GM18907 (cell line): Measurements from ENCODE around the gene MECP2.
"Not testable (repeated sequence)": the region's sequence is repeated elsewhere in the genome, so short reads cannot be mapped to it uniquely, and the experiment has no call there.

Source experiments
- ATAC-seq: cut with Tn5 transposase; IDR thresholded peaks from one replicate; pipeline ENCODE4 v1.9.1; 2021; ENCODE audit warnings: mild to moderate bottlenecking, moderate library complexity; ENCODE audit not compliant: unreplicated experiment

MECP2 gene

GRCh38 chrX:154000051-154000450 lies 97.5 kb downstream of the MECP2 start:
- no peak for ATAC-seq

- ATAC-seq = no peak
Measured at GRCh38 chrX:153999359-154000037, 98.0 kb downstream of the MECP2 start.

- no peak for ATAC-seq
Measured at GRCh38 chrX:153995504-153995903, 102.0 kb downstream of the MECP2 start.

DNA sequence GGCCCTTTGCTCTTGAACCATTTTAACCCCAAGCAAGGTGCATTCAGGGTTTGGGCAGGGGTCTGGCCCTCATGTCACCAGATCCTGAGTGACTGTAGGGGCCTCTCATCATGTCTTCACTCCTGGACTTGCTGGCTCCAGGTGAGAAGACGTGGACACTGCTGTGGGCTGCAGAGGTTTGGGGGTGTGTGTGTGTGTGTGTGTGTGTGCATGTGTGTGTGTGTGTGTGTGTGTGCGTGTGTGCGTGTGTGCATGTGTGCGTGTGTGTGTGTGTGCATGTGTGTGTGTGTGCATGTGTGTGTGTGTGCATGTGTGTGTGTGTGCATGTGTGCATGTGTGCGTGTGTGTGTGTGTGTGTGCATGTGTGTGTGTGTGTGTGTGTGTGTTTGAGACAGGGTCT lies 103.1 kb downstream of the MECP2 start:
- not testable (repeated sequence) for ATAC-seq

GRCh38 chrX:153993978-153994377 lies 103.5 kb downstream of the MECP2 start:
- ATAC-seq = no peak

- no peak for ATAC-seq
Measured at GRCh38 chrX:153993079-153993478, 104.4 kb downstream of the MECP2 start.

GRCh38 chrX:153992180-153992579 lies 105.3 kb downstream of the MECP2 start:
- ATAC-seq = no peak

DNA sequence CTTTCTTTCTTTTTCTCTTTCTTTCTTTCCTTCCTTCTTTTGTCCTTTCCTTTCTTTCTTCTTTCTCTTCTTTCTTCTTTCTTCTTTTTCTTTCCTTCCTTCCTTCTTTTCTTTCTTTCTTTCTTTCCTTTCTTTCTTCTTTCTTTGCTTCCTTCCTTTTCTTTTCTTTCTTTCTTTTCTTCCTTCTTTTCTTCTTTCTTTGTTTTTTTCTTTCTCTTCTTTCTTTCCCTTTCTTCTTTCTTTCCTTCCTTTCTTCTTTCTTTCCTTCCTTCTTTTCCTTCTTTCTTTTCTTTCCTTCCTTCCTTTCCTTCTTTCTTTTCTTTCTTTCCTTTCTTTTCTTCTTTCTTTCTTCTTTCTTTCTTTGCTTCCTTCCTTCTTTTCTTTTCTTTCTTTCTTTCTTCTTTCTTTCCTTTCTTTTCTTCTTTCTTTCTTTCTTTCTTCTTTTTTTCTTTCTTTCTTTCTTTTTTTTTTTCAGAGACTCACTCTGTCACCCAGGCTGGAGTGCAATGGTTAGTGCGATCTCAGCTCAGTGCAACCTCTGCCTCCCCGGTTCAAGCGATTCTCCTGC lies 106.4 kb downstream of the MECP2 start:
- no peak for ATAC-seq

DNA sequence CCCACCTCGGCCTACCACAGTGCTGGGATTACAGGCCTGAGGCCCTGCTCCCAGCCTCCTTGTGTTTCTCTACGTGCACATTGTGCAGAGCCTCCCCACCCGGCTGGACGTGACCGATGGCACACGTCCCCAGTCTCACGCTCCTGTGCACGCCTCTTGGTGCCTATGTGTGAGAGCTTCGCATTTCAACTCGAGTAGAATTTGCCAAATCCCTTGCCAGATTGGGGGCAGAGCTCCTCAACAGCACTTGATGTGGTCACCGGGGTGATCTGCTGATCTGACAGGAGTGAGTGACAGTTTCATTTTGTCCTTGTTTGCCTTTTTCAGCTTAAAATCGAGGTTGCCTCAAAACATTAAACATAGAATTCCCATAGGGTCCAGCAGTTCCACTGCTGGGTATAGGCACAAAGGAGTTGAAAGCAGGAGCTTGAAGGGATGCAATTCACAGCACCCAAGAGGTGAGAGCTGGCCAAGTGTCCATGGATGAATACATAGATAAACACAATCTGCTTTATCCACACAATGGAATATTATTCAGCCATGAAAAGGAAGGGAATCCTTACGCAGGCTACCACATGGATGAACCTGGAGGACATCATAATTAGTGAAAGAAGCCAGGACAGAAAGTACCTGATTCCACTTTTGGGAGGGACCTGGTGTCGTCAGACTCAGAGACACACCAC lies 107.4 kb downstream of the MECP2 start:
- no peak for ATAC-seq

- ATAC-seq = no peak
Measured at GRCh38 chrX:153988493-153988892, 109.0 kb downstream of the MECP2 start.

DNA sequence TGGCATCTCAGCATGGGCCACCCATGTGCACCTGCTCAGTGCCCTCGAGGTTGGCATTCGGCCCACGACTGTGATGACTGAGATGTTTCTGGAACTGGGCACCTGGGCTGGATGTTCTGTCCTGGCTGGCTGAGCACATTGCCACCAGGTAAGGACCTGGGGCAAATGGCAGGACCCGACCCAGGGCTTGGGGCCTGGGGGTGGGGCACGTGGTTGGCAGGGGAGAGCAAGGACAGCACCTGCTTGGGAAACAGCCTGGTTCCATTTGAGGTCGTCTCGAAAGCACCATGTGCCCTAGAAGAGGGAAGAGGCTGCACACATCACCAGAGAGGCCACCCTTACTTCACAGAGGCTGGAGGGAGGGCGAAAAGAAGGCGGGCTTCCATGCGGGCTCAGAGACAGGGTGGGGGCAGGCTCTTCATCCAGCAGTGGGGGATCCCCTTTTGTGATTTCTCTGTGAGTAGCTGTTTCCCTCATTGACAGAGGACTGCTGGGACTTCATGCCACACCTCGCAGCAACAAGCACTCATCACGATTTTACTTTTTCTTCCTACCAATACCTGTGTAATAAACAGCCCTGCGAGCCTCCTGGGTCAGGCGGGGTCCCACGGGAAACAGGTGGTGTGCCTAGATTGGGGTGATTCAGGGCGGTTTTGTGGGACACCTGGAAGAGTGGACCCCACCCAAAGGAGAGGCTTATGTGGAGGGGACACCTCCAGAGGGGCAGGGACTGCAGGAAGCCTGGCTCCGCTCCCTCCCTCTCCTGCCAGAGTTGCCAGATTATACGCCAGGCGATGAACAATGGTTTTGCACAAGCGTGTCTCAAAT lies 113.0 kb downstream of the MECP2 start:
- no peak for ATAC-seq

GRCh38 chrX:153983321-153983801 lies 114.2 kb downstream of the MECP2 start:
- no peak for ATAC-seq

GRCh38 chrX:153981771-153982533 lies 115.6 kb downstream of the MECP2 start:
- ATAC-seq = no peak

GRCh38 chrX:153981231-153981630 lies 116.3 kb downstream of the MECP2 start:
- ATAC-seq = no peak

- not testable (repeated sequence) for ATAC-seq
Measured at GRCh38 chrX:153980394-153980793, 117.1 kb downstream of the MECP2 start.

DNA sequence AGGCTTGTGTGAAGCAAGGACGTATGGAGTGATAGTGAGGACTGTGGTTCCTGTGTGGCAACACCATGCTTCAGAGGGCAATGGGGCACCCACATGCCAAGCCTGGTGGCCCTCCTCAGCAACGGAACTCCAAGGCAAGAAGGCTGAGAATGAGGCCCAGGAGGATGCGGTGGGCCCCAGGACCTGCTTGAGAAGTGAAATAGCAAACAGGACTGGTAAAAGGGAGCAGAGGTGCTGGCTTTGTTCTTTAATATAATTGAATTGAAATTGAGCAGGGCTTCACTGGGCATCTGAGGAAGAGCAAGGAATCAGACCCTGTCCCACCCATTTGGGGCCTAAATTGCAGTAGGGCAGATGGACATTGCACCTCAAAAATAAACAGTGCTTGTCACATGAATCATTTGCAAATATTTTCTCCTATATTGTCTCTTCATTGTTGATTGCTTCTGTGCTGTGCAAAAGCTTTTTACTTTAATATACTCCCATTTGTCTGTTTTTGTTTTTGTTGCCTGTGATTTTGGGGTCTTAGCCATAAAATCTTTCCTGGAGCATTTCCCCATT lies 122.7 kb downstream of the MECP2 start:
- ATAC-seq = no peak

DNA sequence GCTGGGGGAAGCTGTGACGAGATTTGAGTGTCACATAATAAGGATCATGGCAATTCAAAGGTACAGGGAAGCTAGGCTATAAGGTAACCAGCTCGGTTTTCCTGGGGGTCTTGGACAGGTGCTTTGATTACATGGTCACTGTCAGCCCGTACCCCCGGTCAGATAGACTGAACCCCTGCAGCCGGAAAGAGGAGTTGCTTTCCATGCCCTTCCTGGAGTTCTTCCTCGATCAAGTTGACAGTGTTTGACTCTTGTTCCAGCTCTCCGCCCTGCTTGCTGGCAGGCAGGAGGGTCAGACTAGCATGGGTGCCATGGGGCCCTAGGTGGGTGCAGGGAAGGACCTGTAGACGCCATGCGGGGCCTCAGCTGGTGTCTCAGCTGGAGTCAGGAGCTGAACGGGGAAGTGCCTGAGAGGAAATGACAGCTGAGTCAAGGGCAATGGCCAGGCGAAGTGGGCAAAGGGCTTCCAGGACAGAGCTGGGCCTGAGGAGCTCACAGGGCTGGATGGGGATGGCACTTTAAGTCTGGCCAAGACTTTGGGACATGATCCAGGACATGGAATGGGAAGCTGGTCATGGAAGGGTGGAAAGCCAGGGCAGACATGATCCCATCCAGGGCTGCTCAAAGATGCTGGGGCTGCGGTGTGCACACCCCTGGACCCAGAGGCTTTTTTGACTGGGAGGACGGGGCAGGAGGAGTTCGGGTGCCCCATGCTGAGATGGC lies 123.4 kb downstream of the MECP2 start:
- ATAC-seq = no peak

DNA sequence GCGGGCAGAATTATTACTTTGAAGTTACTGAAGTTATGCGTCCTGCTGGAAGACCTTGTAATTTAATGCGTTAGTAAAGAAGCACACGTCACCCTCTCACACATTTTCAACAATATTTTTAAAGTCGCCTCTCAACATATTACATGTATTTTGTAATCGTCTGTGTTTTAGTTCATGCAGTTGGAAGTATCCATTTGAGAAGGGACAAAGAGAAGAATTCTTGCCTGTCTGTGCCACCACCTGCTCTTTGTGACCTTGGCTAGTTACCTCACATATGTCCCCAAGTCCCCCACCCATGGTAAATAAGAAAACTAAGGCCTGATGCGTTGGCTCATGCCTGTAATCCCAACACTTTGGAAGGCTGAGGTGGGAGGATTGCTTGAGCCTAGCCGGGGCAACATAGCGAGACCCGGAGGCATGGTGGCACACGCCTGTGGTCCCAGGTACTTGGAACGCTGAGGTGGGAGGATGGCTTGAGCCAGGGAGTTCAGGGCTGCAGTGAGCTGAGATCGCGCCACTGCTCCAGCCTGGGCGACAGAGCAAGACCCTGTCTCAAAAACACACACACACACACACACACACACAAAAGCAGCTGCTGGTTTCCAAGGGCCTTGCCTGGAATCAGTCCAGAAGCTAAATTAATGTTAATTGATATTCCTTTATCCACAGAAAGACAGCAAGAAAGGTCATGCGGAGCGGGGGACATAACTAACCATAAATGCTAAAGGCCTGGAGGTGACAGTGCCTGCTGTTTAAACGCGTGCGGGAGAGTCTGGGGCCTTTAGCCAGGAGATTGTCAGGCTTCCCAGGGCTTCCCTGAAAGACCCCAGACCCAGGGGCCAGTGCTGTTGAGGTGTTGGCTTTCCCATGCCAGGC lies 124.2 kb downstream of the MECP2 start:
- no peak for ATAC-seq
